ENCODE measurements around the gene TSPY2.
"Not testable (repeated sequence)": the region's sequence is repeated elsewhere in the genome, so short reads cannot be mapped to it uniquely, and the experiment has no call there.

TSPY2 gene

DNA sequence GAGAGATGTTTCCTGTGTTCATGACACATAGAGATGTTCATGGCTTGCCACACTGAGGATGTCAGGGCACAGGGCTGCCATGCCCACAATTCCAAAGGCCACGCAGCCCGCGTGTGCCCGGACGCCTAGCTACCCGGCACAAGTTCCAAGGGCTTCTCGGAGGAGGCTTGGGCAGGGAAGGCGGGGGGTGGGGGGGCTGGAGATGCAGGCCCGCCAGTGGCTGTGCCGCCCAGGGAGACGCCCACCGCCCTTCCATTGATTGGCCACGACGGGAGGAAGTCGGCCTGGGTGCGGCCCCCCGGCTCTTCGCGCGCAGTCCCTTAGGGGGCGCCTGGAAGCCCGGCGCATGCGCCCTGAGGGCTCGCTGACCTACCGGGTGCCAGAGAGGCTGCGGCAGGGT lies at the start of gene TSPY2:
TSS of gene TSPY2 (plus strand) at position 301 of the 400 bp plus-strand sequence. CDS start at position 347, 46 bp downstream.
- DNase-seq (ENCODE audit: low spot score); in situ Hi-C loops (cut with MboI; ENCODE audit: low pct_unique_long_range_greater_than_20kb, low sequenced_read_pairs, unreplicated experiment): not testable (repeated sequence)

- DNase-seq (ENCODE audit: low spot score); in situ Hi-C loops (cut with MboI; ENCODE audit: low pct_unique_long_range_greater_than_20kb, low sequenced_read_pairs, unreplicated experiment): not testable (repeated sequence)
Measured at GRCh38 chrY:6209565-6209964, 36.5 kb upstream of the TSPY2 start.

- in situ Hi-C loops (cut with MboI; ENCODE audit: low pct_unique_long_range_greater_than_20kb, low sequenced_read_pairs, unreplicated experiment); DNase-seq (ENCODE audit: low spot score): not testable (repeated sequence)
Measured at GRCh38 chrY:6217045-6217444, 29.0 kb upstream of the TSPY2 start.

DNA sequence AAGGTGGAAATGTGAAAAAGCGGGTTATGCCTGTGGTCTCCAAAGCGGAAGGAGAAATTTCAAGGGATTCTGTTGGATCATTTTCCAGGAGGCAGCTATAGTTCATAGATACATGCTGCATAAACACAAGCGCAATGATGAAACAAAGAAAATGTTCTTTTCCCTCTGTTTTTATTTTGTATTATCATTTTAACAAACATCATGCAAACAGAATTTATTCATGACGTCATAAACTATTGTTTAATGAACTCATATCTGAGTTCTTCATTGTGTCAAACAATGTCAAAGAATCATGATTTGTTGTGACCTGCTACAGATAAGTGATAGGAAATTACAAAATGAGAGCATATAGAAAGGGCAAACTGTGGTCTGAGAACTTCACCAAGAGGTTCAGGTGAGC lies 23.8 kb downstream of the TSPY2 start:
- in situ Hi-C loops (cut with MboI; ENCODE audit: low pct_unique_long_range_greater_than_20kb, low sequenced_read_pairs, unreplicated experiment); DNase-seq (ENCODE audit: low spot score): not testable (repeated sequence)

Measured in GM13977 (cell line).